Endothelial cell of umbilical vein (primary cell): ENCODE measurements around the gene TBL2. TPM values are rescaled to one million over a fixed set of nuclear protein-coding genes. Genes with fewer than 3 reads are reported as not detected.

Experiments
- BruUV-seq: library from RNA; stranded (reverse); fragments of 400-500 nt; replicated peaks from 2 replicates; lab custom pipeline; 2021; lab: Mats Ljungman, UMichigan
- CTCF ChIA-PET: fragments of 300-600, 350-600 bp; sonication (Branson Sonifier 250); formaldehyde crosslinking; loops from one replicate; lab custom pipeline; 2021; ENCODE audit warnings: antibody characterized with exemption, inconsistent platforms; lab: Charles Lee
- POLR2A ChIA-PET: fragments of 300-600, 350-600 bp; sonication (Branson Sonifier 250); formaldehyde crosslinking; loops from one replicate; lab custom pipeline; 2021; ENCODE audit warnings: antibody characterized with exemption, inconsistent platforms; lab: Charles Lee
- DNase-seq: peaks from one replicate; pipeline ENCODE4 v3.0.0-alpha.2; 2011; ENCODE audit warnings: low read depth, low spot score
- FAIRE-seq: peaks from 2 replicates; lab custom pipeline; 2011; peaks lifted over from hg19 to GRCh38; lab: Jason Lieb, UNC
- H2AFZ ChIP-seq: 2 replicates; pipeline ENCODE4 v1.6.0; 2012; ENCODE audit warnings: low read depth, low read length, control low read depth, inconsistent platforms
- H3K27ac ChIP-seq: 2 replicates; pipeline ENCODE4 v1.5.1; 2011; ENCODE audit warnings: low read depth, mild to moderate bottlenecking, control low read depth, low read length, moderate library complexity; ENCODE audit not compliant: insufficient read depth
- H3K27me3 ChIP-seq, 2 experiments: 2 replicates each; pipeline versions ENCODE4 v1.6.0 to v1.6.1; 2011; ENCODE audit warnings: low read length in 2 of 2, mixed read lengths in 1 of 2; ENCODE audit not compliant: control insufficient read depth in 2 of 2, insufficient read depth in 2 of 2
- H3K36me3 ChIP-seq, 2 experiments: 2 replicates in 1 of 2; 3 replicates in 1 of 2; pipeline ENCODE4 v1.5.1; 2011; ENCODE audit warnings: low read length in 2 of 2, mild to moderate bottlenecking in 1 of 2, moderate library complexity in 1 of 2; ENCODE audit not compliant: control insufficient read depth in 2 of 2, insufficient read depth in 2 of 2; ENCODE audit errors: extremely low read depth in 1 of 2
- H3K4me1 ChIP-seq: 3 replicates; pipeline ENCODE4 v1.5.1; 2011; ENCODE audit warnings: mild to moderate bottlenecking, low read length; ENCODE audit not compliant: control insufficient read depth, insufficient read depth; ENCODE audit errors: extremely low read depth
- H3K4me2 ChIP-seq: 2 replicates; pipeline ENCODE4 v1.6.1; 2011; ENCODE audit warnings: low read length, control low read depth, mixed read lengths; ENCODE audit not compliant: insufficient read depth
- H3K4me3 ChIP-seq, 3 experiments: fragments of 200-600 bp in 1 of 3; sonication (generic), shearing (Covaris generic) in 1 of 3; replicated peaks in 1 of 3; 2 replicates each; pipeline ENCODE4 v1.5.1; 2011 to 2016; ENCODE audit warnings: control low read depth in 3 of 3, low read length in 3 of 3, mild to moderate bottlenecking in 2 of 3, inconsistent platforms in 1 of 3, low read depth in 1 of 3, moderate library complexity in 1 of 3; ENCODE audit not compliant: insufficient read depth in 1 of 3
- H3K79me2 ChIP-seq: 2 replicates; pipeline ENCODE4 v1.6.0; 2012; ENCODE audit warnings: low read length, inconsistent platforms; ENCODE audit not compliant: control insufficient read depth, insufficient read depth
- H3K9ac ChIP-seq: replicated peaks from 2 replicates; pipeline ENCODE3; 2011; ENCODE audit warnings: low read length, control low read depth; ENCODE audit not compliant: insufficient read depth; ENCODE audit errors: extremely low read depth
- H3K9me1 ChIP-seq: replicated peaks from 3 replicates; pipeline ENCODE4 v1.6.0; 2011; ENCODE audit warnings: mild to moderate bottlenecking, low read length; ENCODE audit not compliant: control insufficient read depth, insufficient read depth; ENCODE audit errors: extremely low read depth
- H3K9me3 ChIP-seq: replicated peaks from 2 replicates; pipeline ENCODE4 v1.5.1; 2012; ENCODE audit warnings: low read length, inconsistent platforms; ENCODE audit not compliant: control insufficient read depth, insufficient read depth
- H4K20me1 ChIP-seq: replicated peaks from 2 replicates; pipeline ENCODE3; 2011; ENCODE audit warnings: mild to moderate bottlenecking, low read length; ENCODE audit not compliant: control insufficient read depth, insufficient read depth; ENCODE audit errors: extremely low read depth
- CTCF ChIP-seq, 2 donors: IDR thresholded peaks; 1 replicate in 1 of 2; 2 replicates in 1 of 2; pipeline ENCODE4 v1.5.1; 2011; ENCODE audit warnings: low read length in 2 of 2, mild to moderate bottlenecking in 2 of 2, moderate library complexity in 2 of 2, control low read depth in 1 of 2, inconsistent platforms in 1 of 2, low read depth in 1 of 2; ENCODE audit not compliant: insufficient read depth in 1 of 2; ENCODE audit errors: extremely low read depth in 1 of 2
- EZH2 ChIP-seq: IDR thresholded peaks from 2 replicates; pipeline ENCODE4 v1.6.1; 2012; ENCODE audit warnings: borderline replicate concordance, low read depth, mild to moderate bottlenecking, moderate library complexity, low read length, inconsistent platforms; ENCODE audit not compliant: severe bottlenecking
- FOS ChIP-seq: IDR thresholded peaks from 2 replicates; pipeline ENCODE4 v1.6.1; 2011; ENCODE audit warnings: mild to moderate bottlenecking, low read length, moderate library complexity, borderline replicate concordance; ENCODE audit not compliant: insufficient read depth
- GATA2 ChIP-seq: IDR thresholded peaks from 2 replicates; pipeline ENCODE4 v1.7.0; 2011; ENCODE audit warnings: low read depth, mild to moderate bottlenecking, moderate library complexity, mixed read lengths, low read length; ENCODE audit not compliant: insufficient read length, insufficient read depth
- JUN ChIP-seq: IDR thresholded peaks from 2 replicates; pipeline ENCODE4 v1.6.1; 2011; ENCODE audit warnings: borderline replicate concordance, low read depth; ENCODE audit not compliant: insufficient read length, insufficient read depth
- MAX ChIP-seq: IDR thresholded peaks from 2 replicates; pipeline ENCODE4 v1.6.1; 2011; ENCODE audit not compliant: insufficient read depth, insufficient read length
- MYC ChIP-seq: IDR thresholded peaks from one replicate; pipeline ENCODE4 v1.6.1; 2011; ENCODE audit warnings: mild to moderate bottlenecking, low read depth, low read length
- POLR2A ChIP-seq: IDR thresholded peaks from 2 replicates; pipeline ENCODE4 v1.6.1; 2012; ENCODE audit warnings: low read depth, mild to moderate bottlenecking, control low read depth, low read length
- POLR2AphosphoS5 ChIP-seq: IDR thresholded peaks from 2 replicates; pipeline ENCODE4 v1.6.1; 2012; ENCODE audit warnings: low read depth, mild to moderate bottlenecking, control low read depth, low read length, moderate library complexity; ENCODE audit not compliant: insufficient read depth
- dilution Hi-C: fragments of 300-500 bp; cut with MboI; formaldehyde crosslinking; loops from one replicate; pipeline ENCODE4 v1.15.0; 2019; ENCODE audit warnings: low sequenced_read_pairs; ENCODE audit not compliant: extremely low pct_ligation_motif_present
- intact Hi-C: fragments of 100-400 bp; cut with micrococcal nuclease; formaldehyde crosslinking; loops from one replicate; pipeline ENCODE4 v1.10.0; 2022
- polyA plus RNA-seq, 4 experiments: library from polyadenylated mRNA; depleted of rRNA in 3 of 4; stranded (reverse) in 3 of 4; unstranded in 1 of 4; fragments of >200 nt; gene quantifications; 2 replicates each; pipeline versions ENCODE4 v1.2.1 to v1.2.3, GENCODE V29; 2011 to 2012; ENCODE audit warnings: missing spikeins in 1 of 4
- total RNA-seq: library from RNA; stranded (reverse); gene quantifications from 2 replicates; pipeline ENCODE4 v1.2.3, GENCODE V29; 2021

Gene TBL2
- total and polyA plus RNA-seq, 2 donors (not counting 3 experiments of a cell fraction or from before 2014, with no cell fraction given): 38.6 to 48.4 TPM

- no peak overlapping the region for H2AFZ ChIP-seq
- no peak for DNase-seq
- no peak for FAIRE-seq
- intact Hi-C loops: no loop called here
- ChIA-PET POLR2A (interaction anchor here (1.0 kb wide), 1 partner anchor 13 kb away, joined by 5 read pairs; no protein-coding TSS in a partner anchor), CTCF (interaction anchor here (1.1 to 2.6 kb wide), 4 partner anchors 12 to 45 kb away, joined by 3 to 22 read pairs (median 4); partner anchors contain the start of gene VPS37D)
- H3K36me3 ChIP-seq: no peaks in the 10 kb centered on the region
- H3K9ac ChIP-seq: no peak overlapping the region
- H3K9me1 ChIP-seq: no peaks in the 10 kb centered on the region
- dilution Hi-C loops: no loop called here
- no peak overlapping the region for H3K4me3 ChIP-seq
- peaks cover 25 to 33% of the 10 kb centered on the region in 2 experiments for H3K27me3 ChIP-seq
- H4K20me1 ChIP-seq: no peaks in the 10 kb centered on the region
- no peak overlapping the region for H3K27ac ChIP-seq
- BruUV-seq: no TSS peak
- peaks cover 3% of the 10 kb centered on the region for H3K4me1 ChIP-seq
- no peaks in the 10 kb centered on the region for H3K79me2 ChIP-seq
- no peak overlapping the region for H3K4me2 ChIP-seq
- TF ChIP-seq FOS (no peak), POLR2AphosphoS5 (no peak), EZH2 (no peak), JUN (no peak), MYC (no peak), GATA2 (no peak), MAX (no peak), CTCF (IDR thresholded peaks at IDR 0.05; ENCODE audit: extremely low read depth in 1 of 2, insufficient read depth in 1 of 2, low read depth in 1 of 2, low read length in 2 of 2) (no peak), POLR2A (no peak)
- H3K9me3 ChIP-seq: no peaks in the 10 kb centered on the region
These were observed 44.1 kb upstream of the TBL2 start for GRCh38 chr7:73622527-73622908.
